NCI-H146 (cell line): ENCODE results near the gene CLMN.
"Not testable (repeated sequence)": the region's sequence is repeated elsewhere in the genome, so short reads cannot be mapped to it uniquely, and the experiment has no call there.

Source experiments
- DNase-seq: peaks from one replicate; lab custom pipeline; 2025; lab: John Stamatoyannopoulos, UW

The CLMN gene

DNA sequence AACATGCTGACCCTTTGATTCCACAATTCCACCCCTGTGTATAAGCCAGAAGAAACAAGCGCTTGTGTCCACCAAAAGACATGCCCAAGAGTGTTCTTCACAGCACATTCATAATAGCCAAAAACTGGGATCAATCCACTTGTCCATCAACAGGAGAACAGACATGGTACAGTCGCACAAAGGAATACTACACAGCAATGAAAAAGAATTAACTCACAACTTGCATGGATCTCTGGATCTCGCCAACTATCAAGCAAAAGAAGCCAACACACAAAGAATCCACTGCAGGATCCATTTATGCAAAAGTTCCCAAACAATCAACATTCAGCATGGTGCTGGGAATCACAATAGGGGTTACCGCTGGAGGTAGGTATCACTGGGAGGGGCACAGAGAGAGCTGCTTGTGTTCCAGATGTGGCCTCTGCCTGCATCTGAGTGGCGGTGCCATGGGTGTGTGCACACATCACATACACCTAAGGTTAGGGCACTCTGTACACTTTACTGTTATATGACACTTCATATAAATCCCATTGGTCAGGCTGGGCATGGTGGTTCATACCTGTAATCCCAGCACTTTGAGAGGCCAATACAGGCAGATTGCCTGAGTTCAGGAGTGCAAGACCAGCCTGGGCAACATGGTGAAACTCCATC, 30.9 kb downstream of the CLMN start:
- no peak for DNase-seq

GRCh38 chr14:95287176-95287754, 32.4 kb downstream of the CLMN start:
- no peak for DNase-seq

DNA sequence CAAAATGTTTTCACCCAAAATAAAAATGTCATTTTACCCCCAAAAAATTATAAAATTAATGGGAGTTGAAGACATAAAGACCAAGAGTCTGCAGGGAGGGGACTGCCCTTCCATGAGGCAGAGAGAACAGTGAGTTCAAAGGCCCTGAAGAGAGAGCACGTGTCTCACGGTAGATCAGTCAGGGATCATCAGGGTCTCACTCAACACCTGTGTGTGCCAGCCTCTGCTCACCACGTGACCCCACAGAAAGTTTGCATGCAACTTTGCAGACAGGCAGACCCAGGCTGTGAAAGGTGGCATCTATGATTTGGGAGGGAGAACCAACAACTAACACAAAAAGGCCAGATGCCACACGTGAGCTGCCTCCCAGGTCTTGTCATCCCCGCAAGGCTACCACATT, 33.1 kb downstream of the CLMN start:
- no peak for DNase-seq

GRCh38 chr14:95285566-95285965, 34.1 kb downstream of the CLMN start:
- no peak for DNase-seq

GRCh38 chr14:95283802-95284201, 35.9 kb downstream of the CLMN start:
- DNase-seq = not testable (repeated sequence)

GRCh38 chr14:95282986-95283380, 36.7 kb downstream of the CLMN start:
- DNase-seq = not testable (repeated sequence)

DNA sequence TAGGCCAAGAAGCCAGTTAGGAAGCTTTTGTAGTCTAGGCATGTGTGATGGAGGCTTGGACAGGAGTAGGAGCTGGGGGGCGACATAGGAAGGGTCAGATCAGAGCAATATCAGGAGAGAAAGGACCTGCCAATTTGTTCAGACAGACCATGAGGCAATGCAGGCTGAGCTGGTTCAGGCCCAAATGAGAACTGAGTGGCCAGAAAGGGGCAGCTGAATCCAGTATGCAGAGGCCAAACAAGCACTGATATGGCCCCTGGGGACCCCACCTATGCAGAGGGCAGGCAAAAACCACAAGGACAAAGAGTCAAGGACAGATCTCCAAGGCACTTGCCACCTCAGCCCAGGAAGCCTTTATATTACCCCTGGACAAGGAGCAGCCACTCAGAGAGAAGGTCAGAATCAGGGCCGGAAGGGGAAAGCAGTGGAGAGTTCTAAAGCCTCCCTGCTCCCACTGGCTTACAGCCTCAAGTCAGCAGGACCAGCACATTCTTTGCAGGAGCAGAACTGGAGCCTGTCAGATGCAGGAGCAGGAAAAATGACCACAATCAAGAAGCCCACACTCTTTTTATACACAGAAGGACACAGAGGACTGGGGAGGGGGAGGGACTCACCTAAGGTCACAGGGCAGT, 37.2 kb downstream of the CLMN start:
- DNase-seq = no peak

GRCh38 chr14:95281560-95282176, 38.0 kb downstream of the CLMN start:
- no peak for DNase-seq

GRCh38 chr14:95275494-95275893, 44.2 kb downstream of the CLMN start:
- DNase-seq = no peak

DNA sequence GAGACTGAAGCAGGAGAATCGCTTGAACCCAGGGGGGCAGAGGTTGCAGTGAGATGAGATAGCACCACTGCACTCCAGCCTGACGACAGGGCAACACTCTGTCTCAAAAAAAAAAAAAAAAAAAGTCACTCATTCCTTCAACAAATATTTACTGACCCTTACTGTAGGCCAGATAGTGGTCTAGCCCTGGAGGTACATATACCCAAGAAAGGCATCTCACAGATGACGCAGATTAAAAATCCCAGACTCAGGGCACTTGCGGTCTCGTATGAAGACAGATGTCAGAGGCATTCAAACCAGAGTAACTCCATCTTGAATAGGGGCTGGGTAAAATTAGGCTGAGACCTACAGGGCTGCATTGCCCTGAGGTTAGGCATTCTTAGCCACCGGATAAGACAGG, 44.8 kb downstream of the CLMN start:
- DNase-seq = no peak

GRCh38 chr14:95274279-95274678, 45.4 kb downstream of the CLMN start:
- DNase-seq = no peak

- DNase-seq = no peak
Observed at GRCh38 chr14:95273001-95273978, 46.4 kb downstream of the CLMN start.

- DNase-seq = no peak
Observed at GRCh38 chr14:95272057-95272456, 47.7 kb downstream of the CLMN start.

DNA sequence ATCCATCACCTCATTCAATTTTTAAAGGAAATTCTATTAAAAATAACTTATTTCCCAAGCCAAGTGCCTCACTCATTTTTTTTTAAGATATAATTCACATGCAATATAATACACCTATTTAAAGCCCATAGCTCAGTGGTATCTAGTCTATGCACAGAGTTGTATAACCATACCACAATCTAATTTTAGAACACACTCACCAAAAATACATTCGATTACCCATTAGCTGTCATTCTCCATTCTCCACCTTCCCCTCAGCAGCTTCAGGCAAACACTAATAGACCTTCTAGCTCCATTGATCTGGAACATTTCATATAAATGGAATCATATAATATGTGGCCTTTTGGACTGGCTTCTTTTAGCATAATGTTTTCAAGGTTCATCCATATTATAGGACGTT, 49.5 kb downstream of the CLMN start:
- DNase-seq = no peak

GRCh38 chr14:95269493-95269892, 50.2 kb downstream of the CLMN start:
- DNase-seq = no peak

DNA sequence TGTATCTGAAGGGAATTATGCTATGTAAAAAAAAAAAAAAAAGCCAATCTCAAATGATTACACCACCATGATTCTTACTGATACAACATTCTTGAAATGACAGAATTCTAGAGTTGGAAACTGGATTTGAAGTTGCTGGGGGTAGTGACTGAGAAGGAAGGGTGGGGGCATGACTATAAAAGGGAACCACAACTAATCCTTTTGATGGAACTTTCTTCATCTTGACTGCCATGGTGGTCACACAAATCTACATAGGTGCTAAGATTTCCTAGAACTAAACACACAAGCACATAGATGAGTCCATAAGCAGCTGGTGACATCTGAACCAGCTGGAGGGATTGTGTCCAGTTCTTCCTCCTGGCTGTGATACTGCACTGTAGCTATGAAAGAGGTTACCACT, 51.4 kb downstream of the CLMN start:
- DNase-seq = no peak

GRCh38 chr14:95267306-95267705, 52.4 kb downstream of the CLMN start:
- no peak for DNase-seq

GRCh38 chr14:95265106-95266094, 54.3 kb downstream of the CLMN start:
- peak; percentile 67 for DNase-seq

DNA sequence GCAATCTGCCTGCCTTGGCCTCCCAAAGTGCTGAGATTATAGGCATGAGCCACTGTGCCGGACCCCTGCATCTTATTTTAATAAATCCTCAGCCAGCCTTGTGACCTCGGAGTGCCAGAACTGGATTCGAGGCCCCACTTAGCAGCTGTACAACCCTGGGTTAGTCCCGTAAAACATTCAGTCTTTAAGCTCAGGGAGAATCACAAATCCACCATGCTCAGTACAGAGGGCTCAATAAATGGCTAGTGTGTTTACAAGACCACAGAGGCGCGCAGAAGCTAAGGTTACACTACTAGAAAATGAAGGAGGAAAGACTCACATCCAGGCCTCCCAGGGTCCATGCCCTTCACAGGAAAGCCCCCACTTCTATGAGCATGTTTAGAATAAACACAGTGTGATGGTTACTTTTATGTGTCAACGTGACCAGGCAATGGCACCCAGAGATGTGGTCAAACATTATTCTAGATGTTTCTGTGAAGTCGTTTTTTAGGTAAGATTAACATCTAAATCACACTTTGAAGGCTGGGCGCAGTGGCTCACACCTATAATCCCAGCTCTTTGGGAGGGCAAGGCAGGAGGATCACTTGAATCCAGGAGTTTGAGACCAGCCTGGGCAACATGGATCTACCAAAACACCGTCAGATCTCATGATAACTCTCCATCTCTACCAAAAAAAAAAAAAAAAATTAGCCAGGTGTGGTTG, 55.3 kb downstream of the CLMN start:
- DNase-seq = no peak
